ENCODE measurements around the gene ZBTB7C.

The ZBTB7C gene

GRCh38 chr18:48244530-48244929 is 164.7 kb downstream of the ZBTB7C start:
- no peak for DNase-seq

- no peak for DNase-seq
These were observed 170.5 kb downstream of the ZBTB7C start for GRCh38 chr18:48238636-48239035.

GRCh38 chr18:48238206-48238605 is 171.0 kb downstream of the ZBTB7C start:
- DNase-seq: no peak

- DNase-seq: no peak
These were observed 172.4 kb downstream of the ZBTB7C start for GRCh38 chr18:48236822-48237221.

- no peak for DNase-seq
These were observed 178.6 kb downstream of the ZBTB7C start for GRCh38 chr18:48230467-48231113.

- DNase-seq: no peak
These were observed 179.6 kb downstream of the ZBTB7C start for GRCh38 chr18:48229552-48229981.

- no peak for DNase-seq
These were observed 180.3 kb downstream of the ZBTB7C start for GRCh38 chr18:48228841-48229240.

GRCh38 chr18:48228301-48228715 is 180.9 kb downstream of the ZBTB7C start:
- no peak for DNase-seq

- no peak for DNase-seq
These were observed 182.0 kb downstream of the ZBTB7C start for GRCh38 chr18:48227206-48227605.

- DNase-seq: no peak
These were observed 182.8 kb downstream of the ZBTB7C start for GRCh38 chr18:48226401-48226800.

GRCh38 chr18:48222118-48222517 is 187.1 kb downstream of the ZBTB7C start:
- no peak for DNase-seq

GRCh38 chr18:48219810-48220499 is 189.2 kb downstream of the ZBTB7C start:
- DNase-seq: no peak

- no peak for DNase-seq
These were observed 190.0 kb downstream of the ZBTB7C start for GRCh38 chr18:48219037-48219809.

GRCh38 chr18:48218285-48219022 is 190.7 kb downstream of the ZBTB7C start:
- no peak for DNase-seq

- no peak for DNase-seq
These were observed 191.6 kb downstream of the ZBTB7C start for GRCh38 chr18:48217258-48218250.

- no peak for DNase-seq
These were observed 192.4 kb downstream of the ZBTB7C start for GRCh38 chr18:48216639-48217257.

GRCh38 chr18:48215876-48216638 is 193.1 kb downstream of the ZBTB7C start:
- DNase-seq: no peak

- DNase-seq: no peak
These were observed 195.4 kb downstream of the ZBTB7C start for GRCh38 chr18:48213791-48214190.

GRCh38 chr18:48208432-48209140 is 200.6 kb downstream of the ZBTB7C start:
- DNase-seq: no peak

- DNase-seq: no peak
These were observed 201.4 kb downstream of the ZBTB7C start for GRCh38 chr18:48207733-48208132.

Data from stimulated activated naive CD4-positive, alpha-beta T cell (primary cell).